Measurements from ENCODE around the gene BBS5.

The BBS5 gene

GRCh38 chr2:169480079-169480465 lies 778 bp downstream of the BBS5 start:
- TF ChIP-seq, protein P1, sequence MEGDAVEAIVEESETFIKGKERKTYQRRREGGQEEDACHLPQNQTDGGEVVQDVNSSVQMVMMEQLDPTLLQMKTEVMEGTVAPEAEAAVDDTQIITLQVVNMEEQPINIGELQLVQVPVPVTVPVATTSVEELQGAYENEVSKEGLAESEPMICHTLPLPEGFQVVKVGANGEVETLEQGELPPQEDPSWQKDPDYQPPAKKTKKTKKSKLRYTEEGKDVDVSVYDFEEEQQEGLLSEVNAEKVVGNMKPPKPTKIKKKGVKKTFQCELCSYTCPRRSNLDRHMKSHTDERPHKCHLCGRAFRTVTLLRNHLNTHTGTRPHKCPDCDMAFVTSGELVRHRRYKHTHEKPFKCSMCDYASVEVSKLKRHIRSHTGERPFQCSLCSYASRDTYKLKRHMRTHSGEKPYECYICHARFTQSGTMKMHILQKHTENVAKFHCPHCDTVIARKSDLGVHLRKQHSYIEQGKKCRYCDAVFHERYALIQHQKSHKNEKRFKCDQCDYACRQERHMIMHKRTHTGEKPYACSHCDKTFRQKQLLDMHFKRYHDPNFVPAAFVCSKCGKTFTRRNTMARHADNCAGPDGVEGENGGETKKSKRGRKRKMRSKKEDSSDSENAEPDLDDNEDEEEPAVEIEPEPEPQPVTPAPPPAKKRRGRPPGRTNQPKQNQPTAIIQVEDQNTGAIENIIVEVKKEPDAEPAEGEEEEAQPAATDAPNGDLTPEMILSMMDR (IDR thresholded peaks at IDR 0.05; ENCODE audit: borderline replicate concordance, control extremely low read depth, extremely low read depth, insufficient read depth, missing control alignments) = no peak
- DNase-seq (ENCODE audit: low spot score) = no peak
- in situ Hi-C loops (cut with MboI; ENCODE audit: low sequenced_read_pairs, unreplicated experiment) = no loop called here

GRCh38 chr2:169485650-169486138 lies 6.4 kb downstream of the BBS5 start:
- TF ChIP-seq, protein P1 (IDR thresholded peaks at IDR 0.05; ENCODE audit: borderline replicate concordance, control extremely low read depth, extremely low read depth, insufficient read depth, missing control alignments) = no peak
- in situ Hi-C loops (cut with MboI; ENCODE audit: low sequenced_read_pairs, unreplicated experiment) = no loop called here
- no peak for DNase-seq (ENCODE audit: low spot score)

GRCh38 chr2:169486487-169486886 lies 7.2 kb downstream of the BBS5 start:
- in situ Hi-C loops (cut with MboI; ENCODE audit: low sequenced_read_pairs, unreplicated experiment) = no loop called here
- DNase-seq (ENCODE audit: low spot score) = no peak

GRCh38 chr2:169490834-169491233 lies 11.5 kb downstream of the BBS5 start:
- DNase-seq (ENCODE audit: low spot score) = no peak
- in situ Hi-C loops (cut with MboI; ENCODE audit: low sequenced_read_pairs, unreplicated experiment) = no loop called here
- TF ChIP-seq, protein P1 (IDR thresholded peaks at IDR 0.05; ENCODE audit: borderline replicate concordance, control extremely low read depth, extremely low read depth, insufficient read depth, missing control alignments) = no peak

More at GRCh38 chr2:169486487-169486886, 7.2 kb downstream of the BBS5 start:
- TF ChIP-seq, protein P1 (IDR thresholded peaks at IDR 0.05; ENCODE audit: borderline replicate concordance, control extremely low read depth, extremely low read depth, insufficient read depth, missing control alignments) = no peak

DNA sequence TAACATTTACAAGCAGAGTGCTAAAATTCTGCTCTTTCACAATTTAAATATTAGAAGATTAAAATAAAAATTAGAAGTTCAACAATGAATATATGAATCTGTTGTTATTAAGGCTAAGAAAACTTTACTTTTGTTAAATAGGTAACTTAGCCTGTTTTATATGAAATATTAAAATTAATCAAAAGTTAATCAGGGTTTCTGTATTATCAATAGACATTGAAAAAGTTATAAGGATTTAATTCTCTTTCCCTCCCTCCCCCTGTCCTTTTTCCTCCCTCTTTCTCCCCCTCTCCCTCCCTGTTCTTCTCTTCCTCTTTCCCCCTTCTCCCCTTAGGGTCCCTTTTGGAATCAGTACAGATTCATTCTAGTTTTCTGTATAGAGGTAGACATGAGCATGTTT lies 12.1 kb downstream of the BBS5 start:
- in situ Hi-C loops (cut with MboI; ENCODE audit: low sequenced_read_pairs, unreplicated experiment) = no loop called here
- TF ChIP-seq, protein P1 (IDR thresholded peaks at IDR 0.05; ENCODE audit: borderline replicate concordance, control extremely low read depth, extremely low read depth, insufficient read depth, missing control alignments) = no peak
- DNase-seq (ENCODE audit: low spot score) = no peak

GRCh38 chr2:169493360-169493759 lies 14.1 kb downstream of the BBS5 start:
- TF ChIP-seq, protein P1 (IDR thresholded peaks at IDR 0.05; ENCODE audit: borderline replicate concordance, control extremely low read depth, extremely low read depth, insufficient read depth, missing control alignments) = no peak
- no peak for DNase-seq (ENCODE audit: low spot score)
- in situ Hi-C loops (cut with MboI; ENCODE audit: low sequenced_read_pairs, unreplicated experiment) = no loop called here
